Left lung (tissue), 10 donors: ENCODE results near the gene R3HDM2. TPM values are rescaled to one million over a fixed set of nuclear protein-coding genes. Genes with fewer than 3 reads are reported as not detected.
"Not testable (repeated sequence)": the region's sequence is repeated elsewhere in the genome, so short reads cannot be mapped to it uniquely, and the experiment has no call there.

Experiments used
- ATAC-seq: fragments of 200-7000 bp; cut with Tn5 transposase; one replicate; pipeline ENCODE4 v1.9.1; 2020; ENCODE audit warnings: moderate library complexity
- DNase-seq, 4 donors: peaks; one replicate each; pipeline ENCODE4 v3.0.0-alpha.2; 2013 to 2020
- H3K27ac ChIP-seq, 2 donors: fragments of 200-600 bp; sonication (generic) in 1 of 2; one replicate each; pipeline versions ENCODE4 v1.5.0 to v1.8.0; 2020 to 2021
- H3K27me3 ChIP-seq, 2 donors: fragments of 200-600 bp; sonication (generic) in 1 of 2; one replicate each; pipeline versions ENCODE4 v1.5.0 to v1.8.0; 2020 to 2021
- H3K36me3 ChIP-seq, 2 donors: fragments of 200-600 bp; sonication (generic) in 1 of 2; one replicate each; pipeline versions ENCODE4 v1.5.0 to v1.8.0; 2020 to 2021
- H3K4me1 ChIP-seq, 2 donors: fragments of 200-600 bp; one replicate each; pipeline ENCODE4 v1.8.0; 2021
- H3K4me3 ChIP-seq, 2 donors: fragments of 200-600 bp; sonication (generic) in 1 of 2; one replicate each; pipeline versions ENCODE4 v1.5.0 to v1.8.0; 2020 to 2021; ENCODE audit warnings: mild to moderate bottlenecking in 1 of 2
- H3K9me3 ChIP-seq, 2 donors: fragments of 200-600 bp; sonication (generic) in 1 of 2; one replicate each; pipeline versions ENCODE4 v1.5.0 to v1.8.0; 2020 to 2021
- intact Hi-C, 2 donors: fragments of 100-400 bp; cut with DNase I; formaldehyde crosslinking; loops; one replicate each; pipeline versions ENCODE4 v1.11.2 to v1.14.2; 2022
- polyA plus RNA-seq, 6 donors: library from polyadenylated mRNA; unstranded; fragments of 120-200 nt; gene quantifications; one replicate each; pipeline ENCODE4 v1.2.1, GENCODE V29; 2013; ENCODE audit not compliant: insufficient read length in 6 of 6
- total RNA-seq, 2 donors: library from RNA; stranded (reverse); fragmentation: NEBNext Ultra II Directional; extraction: Animal tissue kit (Norgen Biotek cat#: 25700); gene quantifications; one replicate each; pipeline ENCODE4 v1.2.1, GENCODE V29; 2021
- TF ChIP-seq, protein P1 (sequence below), 2 donors: fragments of 200-600 bp; sonication (generic) in 1 of 2; IDR thresholded peaks; one replicate each; pipeline versions ENCODE4 v1.5.0 to v1.8.0; 2021; ENCODE audit warnings: antibody characterized with exemption in 2 of 2
- donor health status: DM: no; HTN: yes; CAD: no.
- donor health status: DM: no; HTN: no; CAD: no.

The R3HDM2 gene
- total and polyA plus RNA-seq, 8 donors = 52.4 to 92.3 (median 79.8) TPM

DNA sequence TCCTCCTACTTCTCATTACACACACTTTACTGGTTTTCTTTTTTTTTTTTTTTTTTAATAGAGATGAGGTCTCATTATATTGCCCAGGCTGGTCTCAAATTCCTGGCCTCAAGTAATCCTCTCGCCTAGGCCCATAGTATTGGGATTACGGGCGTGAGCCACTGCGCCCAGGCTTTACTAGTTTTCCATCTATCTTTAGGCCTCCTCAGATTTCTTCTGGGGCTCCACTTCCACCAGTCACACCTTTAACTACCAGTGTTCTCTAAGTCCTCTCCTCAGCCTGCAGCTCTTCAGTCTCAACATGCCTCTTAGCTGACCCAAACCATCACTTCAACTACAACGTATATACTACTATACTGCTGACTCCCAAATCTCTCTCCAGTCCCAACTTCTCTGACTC lies 10.4 kb downstream of the R3HDM2 start:
- peaks cover 0 to 36% of the 10 kb centered on the region in 2 donors for H3K36me3 ChIP-seq
- ATAC-seq (no peak), DNase-seq (no peak)
- H3K4me3 ChIP-seq = no peak overlapping the region
- H3K27ac ChIP-seq = no peak overlapping the region
- TF ChIP-seq, protein P1, sequence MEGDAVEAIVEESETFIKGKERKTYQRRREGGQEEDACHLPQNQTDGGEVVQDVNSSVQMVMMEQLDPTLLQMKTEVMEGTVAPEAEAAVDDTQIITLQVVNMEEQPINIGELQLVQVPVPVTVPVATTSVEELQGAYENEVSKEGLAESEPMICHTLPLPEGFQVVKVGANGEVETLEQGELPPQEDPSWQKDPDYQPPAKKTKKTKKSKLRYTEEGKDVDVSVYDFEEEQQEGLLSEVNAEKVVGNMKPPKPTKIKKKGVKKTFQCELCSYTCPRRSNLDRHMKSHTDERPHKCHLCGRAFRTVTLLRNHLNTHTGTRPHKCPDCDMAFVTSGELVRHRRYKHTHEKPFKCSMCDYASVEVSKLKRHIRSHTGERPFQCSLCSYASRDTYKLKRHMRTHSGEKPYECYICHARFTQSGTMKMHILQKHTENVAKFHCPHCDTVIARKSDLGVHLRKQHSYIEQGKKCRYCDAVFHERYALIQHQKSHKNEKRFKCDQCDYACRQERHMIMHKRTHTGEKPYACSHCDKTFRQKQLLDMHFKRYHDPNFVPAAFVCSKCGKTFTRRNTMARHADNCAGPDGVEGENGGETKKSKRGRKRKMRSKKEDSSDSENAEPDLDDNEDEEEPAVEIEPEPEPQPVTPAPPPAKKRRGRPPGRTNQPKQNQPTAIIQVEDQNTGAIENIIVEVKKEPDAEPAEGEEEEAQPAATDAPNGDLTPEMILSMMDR (IDR thresholded peaks at IDR 0.05) = no peak
- H3K27me3 ChIP-seq = no peaks in the 10 kb centered on the region
- intact Hi-C loops = no loop called here
- no peaks in the 10 kb centered on the region for H3K9me3 ChIP-seq
- H3K4me1 ChIP-seq = no peaks in the 10 kb centered on the region

DNA sequence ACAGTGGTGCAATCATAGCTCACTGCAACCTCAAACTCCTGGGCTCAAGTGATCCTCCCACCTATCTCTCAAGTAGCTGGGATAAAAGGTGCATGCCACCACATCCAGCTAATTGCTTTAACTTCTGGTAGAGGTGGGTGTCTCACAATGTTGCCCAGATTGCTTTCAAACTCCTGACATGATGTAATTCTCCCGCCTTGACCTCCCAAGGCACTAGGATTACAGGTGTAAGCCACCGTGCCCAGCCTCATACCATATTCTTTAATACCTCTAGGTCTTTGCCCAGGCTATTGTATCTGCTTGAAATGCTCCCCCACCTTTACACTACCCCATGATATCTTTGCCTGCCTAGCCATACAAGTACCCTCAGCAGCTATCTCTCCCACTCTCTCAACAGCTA lies 11.3 kb downstream of the R3HDM2 start:
- no peak for DNase-seq
- no peak overlapping the region for H3K4me3 ChIP-seq
- intact Hi-C loops = no loop called here
- H3K36me3 ChIP-seq = peaks cover 0 to 30% of the 10 kb centered on the region in 2 donors
- H3K9me3 ChIP-seq = no peaks in the 10 kb centered on the region
- no peaks in the 10 kb centered on the region for H3K27me3 ChIP-seq
- H3K4me1 ChIP-seq = no peaks in the 10 kb centered on the region
- no peak for ATAC-seq
- H3K27ac ChIP-seq = no peak overlapping the region
- TF ChIP-seq, protein P1 (IDR thresholded peaks at IDR 0.05) = no peak

DNA sequence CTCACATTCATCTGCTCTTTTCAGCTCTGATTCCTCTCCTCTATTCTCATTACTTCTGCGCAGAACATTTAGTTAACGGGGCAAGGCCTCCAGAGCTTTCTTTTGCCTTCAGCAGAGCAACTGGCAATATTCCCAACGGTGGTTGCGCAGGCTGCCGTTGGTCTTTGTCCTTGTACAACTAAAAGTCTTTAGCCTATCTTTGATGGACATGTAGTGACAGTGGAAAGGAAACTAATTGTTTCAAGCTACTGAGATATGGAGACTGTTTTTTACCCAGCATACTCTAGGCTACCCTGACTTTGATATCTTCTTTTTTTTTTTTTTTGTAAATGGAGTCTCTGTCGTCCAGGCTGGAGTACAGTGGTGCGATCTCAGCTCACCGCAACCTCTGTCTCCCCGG lies 12.6 kb downstream of the R3HDM2 start:
- Histone ChIP-seq H3K4me1 (no peaks in the 10 kb centered on the region), H3K36me3 (peaks cover 0 to 25% of the 10 kb centered on the region in 2 donors), H3K9me3 (no peaks in the 10 kb centered on the region), H3K27me3 (no peaks in the 10 kb centered on the region), H3K4me3 (no peak overlapping the region), H3K27ac (no peak overlapping the region)
- no peak for DNase-seq
- TF ChIP-seq, protein P1 (IDR thresholded peaks at IDR 0.05) = no peak
- intact Hi-C loops = no loop called here
- ATAC-seq = no peak

DNA sequence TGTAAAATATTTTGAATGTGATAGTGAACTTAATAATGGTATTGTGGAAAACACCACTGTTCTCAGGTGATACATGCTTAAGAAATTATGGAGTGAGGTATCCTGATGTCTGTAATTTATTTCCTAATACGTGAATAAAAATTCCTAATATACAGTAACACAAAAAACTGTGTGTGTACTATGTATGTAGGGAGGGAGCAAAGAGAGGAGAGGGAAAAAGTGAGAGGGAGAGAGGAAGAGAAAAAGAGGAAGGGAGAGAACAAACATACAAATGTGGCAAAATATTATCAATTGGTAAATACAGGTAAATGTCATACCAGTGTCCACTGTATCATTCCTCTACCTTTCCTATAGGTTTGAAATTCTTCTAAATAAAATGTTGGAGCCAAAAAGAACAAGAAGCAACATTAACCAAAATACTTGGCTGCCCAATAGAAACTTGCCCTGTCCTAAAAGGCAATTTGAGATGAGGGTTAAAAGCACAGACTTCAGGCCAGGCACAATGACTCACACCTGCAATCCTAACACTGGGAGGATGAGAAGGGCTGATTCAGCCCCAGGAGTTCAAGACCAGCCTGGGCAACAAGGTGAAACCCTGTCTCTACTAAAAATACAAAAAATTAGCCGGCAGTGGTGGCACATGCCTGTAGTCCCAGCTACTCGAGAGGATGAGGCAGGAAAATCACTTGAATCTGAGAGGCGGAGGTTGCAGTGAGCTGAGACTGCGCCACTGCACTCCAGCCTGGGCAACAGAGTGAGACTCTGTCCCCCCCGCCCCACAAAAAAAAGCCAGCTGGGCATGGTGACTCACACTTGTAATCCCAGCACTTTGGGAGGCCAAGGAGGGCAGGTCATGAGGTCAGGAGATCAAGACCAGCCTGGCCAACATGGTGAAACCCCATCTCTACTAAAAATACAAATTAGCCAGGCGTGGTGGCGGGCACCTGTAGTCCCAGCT lies 14.5 kb downstream of the R3HDM2 start:
- H3K36me3 ChIP-seq = peaks cover 0 to 6% of the 10 kb centered on the region in 2 donors
- H3K9me3 ChIP-seq = no peaks in the 10 kb centered on the region
- DNase-seq (no peak), ATAC-seq (no peak)
- no peaks in the 10 kb centered on the region for H3K27me3 ChIP-seq
- TF ChIP-seq, protein P1 (IDR thresholded peaks at IDR 0.05) = no peak
- H3K4me1 ChIP-seq = no peaks in the 10 kb centered on the region
- intact Hi-C loops = no loop called here
- no peak overlapping the region for H3K4me3 ChIP-seq
- no peak overlapping the region for H3K27ac ChIP-seq

DNA sequence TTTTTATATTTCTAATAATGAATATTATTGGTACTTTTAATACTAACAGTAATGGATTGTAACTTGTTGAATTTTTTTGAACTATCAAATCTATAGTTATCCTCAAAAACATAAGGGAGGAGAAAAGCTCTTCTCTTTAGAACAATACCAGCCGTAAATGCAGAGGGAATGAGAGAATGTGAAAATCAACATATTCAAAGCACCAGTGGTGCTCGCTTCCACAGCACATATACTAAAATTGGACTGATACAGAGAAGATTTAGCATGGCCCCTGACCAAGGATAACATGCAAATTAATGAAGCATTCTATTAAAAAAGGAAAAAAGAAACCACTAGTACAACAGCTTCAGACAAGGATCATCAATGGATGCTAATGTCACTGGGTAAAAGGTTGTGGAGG lies 15.8 kb downstream of the R3HDM2 start:
- Histone ChIP-seq H3K27ac (no peak overlapping the region), H3K4me3 (no peak overlapping the region), H3K36me3 (no peaks in the 10 kb centered on the region), H3K4me1 (no peaks in the 10 kb centered on the region), H3K9me3 (no peaks in the 10 kb centered on the region), H3K27me3 (no peaks in the 10 kb centered on the region)
- ATAC-seq (no peak), DNase-seq (no peak)
- TF ChIP-seq, protein P1 (IDR thresholded peaks at IDR 0.05) = no peak
- intact Hi-C loops = no loop called here

DNA sequence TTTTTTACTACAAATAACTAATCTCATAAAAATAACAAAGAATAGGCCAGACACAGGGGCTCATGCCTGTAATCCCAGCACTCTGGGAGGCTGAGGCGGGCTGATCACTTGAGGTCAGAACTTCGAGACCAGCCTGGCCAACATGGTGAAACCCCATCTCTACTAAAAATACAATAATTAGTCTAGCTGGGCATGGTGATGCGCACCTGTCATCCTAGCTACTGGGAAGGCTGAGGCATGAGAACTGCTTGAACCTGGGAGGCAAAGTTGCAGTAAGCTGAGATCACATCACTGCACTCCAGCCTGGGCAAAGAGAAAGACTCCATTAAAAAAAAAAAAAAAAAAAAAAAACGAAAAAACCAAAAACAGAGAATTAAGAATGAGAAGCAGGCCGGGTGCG lies 16.7 kb downstream of the R3HDM2 start:
- DNase-seq, H3K4me1 ChIP-seq, H3K27me3 ChIP-seq, intact Hi-C loops, ATAC-seq, H3K9me3 ChIP-seq, H3K27ac ChIP-seq, H3K4me3 ChIP-seq, H3K36me3 ChIP-seq: not testable (repeated sequence)
